Kidney epithelial cell (primary cell): ENCODE measurements around the gene GATA2. TPM values are rescaled to one million over a fixed set of nuclear protein-coding genes. Genes with fewer than 3 reads are reported as not detected.

Source experiments
- DNase-seq: peaks from one replicate; pipeline ENCODE4 v3.0.0-alpha.2; 2010; ENCODE audit warnings: low read depth
- H3K27me3 ChIP-seq: 2 replicates; pipeline ENCODE4 v1.6.0; 2011; ENCODE audit warnings: low read length; ENCODE audit not compliant: control insufficient read depth, insufficient read depth
- H3K36me3 ChIP-seq: 2 replicates; pipeline ENCODE4 v1.5.1; 2011; ENCODE audit warnings: low read length; ENCODE audit not compliant: control insufficient read depth, insufficient read depth
- H3K4me3 ChIP-seq: 2 replicates; pipeline ENCODE4 v1.5.1; 2011; ENCODE audit warnings: low read depth, mild to moderate bottlenecking, control low read depth, low read length
- CTCF ChIP-seq: IDR thresholded peaks from 2 replicates; pipeline ENCODE4 v1.5.1; 2011; ENCODE audit warnings: mild to moderate bottlenecking, moderate library complexity, low read length, control low read depth, inconsistent platforms; ENCODE audit not compliant: insufficient read depth, poor library complexity, severe bottlenecking
- total RNA-seq: library from RNA; depleted of rRNA; stranded (reverse); fragments of >200 nt; gene quantifications from 2 replicates; pipeline ENCODE4 v1.2.3, GENCODE V29; 2015

GATA2 gene
- total RNA-seq, 1 donor from 2014 or later: 5.6 TPM

GRCh38 chr3:128490915-128491690 is 1.9 kb downstream of the GATA2 start:
- peaks cover 96% of the 10 kb centered on the region for H3K27me3 ChIP-seq
- TF ChIP-seq CTCF: no peak
- no peak for DNase-seq
- H3K4me3 ChIP-seq: no peak overlapping the region
- H3K36me3 ChIP-seq: no peaks in the 10 kb centered on the region

- TF ChIP-seq CTCF: no peak
- H3K36me3 ChIP-seq: no peaks in the 10 kb centered on the region
- peak overlapping the region; percentile 37 for H3K4me3 ChIP-seq
- no peak for DNase-seq
- H3K27me3 ChIP-seq: peaks cover 96% of the 10 kb centered on the region
Measured at GRCh38 chr3:128490650-128490914, 2.4 kb downstream of the GATA2 start.

- Histone ChIP-seq H3K36me3 (no peaks in the 10 kb centered on the region), H3K4me3 (peak overlapping the region; percentile 37), H3K27me3 (peaks cover 96% of the 10 kb centered on the region)
- TF ChIP-seq CTCF: no peak
- DNase-seq: no peak
Measured at GRCh38 chr3:128489927-128490649, 2.9 kb downstream of the GATA2 start.

- TF ChIP-seq CTCF: no peak
- Histone ChIP-seq H3K4me3 (peak overlapping the region; percentile 37), H3K36me3 (no peaks in the 10 kb centered on the region), H3K27me3 (peaks cover 100% of the 10 kb centered on the region)
- DNase-seq: no peak
Measured at GRCh38 chr3:128489674-128489926, 3.4 kb downstream of the GATA2 start.

- Histone ChIP-seq H3K4me3 (peak overlapping the region; percentile 37), H3K36me3 (no peaks in the 10 kb centered on the region), H3K27me3 (peaks cover 98% of the 10 kb centered on the region)
- no peak for DNase-seq
- no peak for TF ChIP-seq CTCF
Measured at GRCh38 chr3:128488991-128489673, 3.9 kb downstream of the GATA2 start.
